K562 (cell line): Measurements from ENCODE around the gene UBR7.

Experiments used
- CBFB ChIP-seq: sonication (generic); formaldehyde crosslinking; IDR thresholded peaks from 2 replicates; pipeline ENCODE4 v1.4.0; 2020; ENCODE audit warnings: mild to moderate bottlenecking, missing genetic modification reagents
- CTCF ChIP-seq, 3 experiments: IDR thresholded peaks in 2 of 3; conservative IDR thresholded peaks in 1 of 3; 2 replicates each; pipeline ENCODE4 v1.5.1; 2011 to 2012; ENCODE audit warnings: low read length in 3 of 3, mild to moderate bottlenecking in 3 of 3, control low read depth in 2 of 3, improper control_type of control experiment in 1 of 3, inconsistent platforms in 1 of 3, low read depth in 1 of 3, mixed read lengths in 1 of 3, moderate library complexity in 1 of 3; ENCODE audit not compliant: insufficient read depth in 2 of 3
- TOE1 ChIP-seq, 2 experiments: fragments of 450-650 bp in 1 of 2; sonication (generic) in 1 of 2; formaldehyde crosslinking in 1 of 2; IDR thresholded peaks; 2 replicates each; pipeline versions ENCODE4 v1.7.1 to v1.8.0; 2016 to 2022; ENCODE audit warnings: borderline replicate concordance in 2 of 2, mild to moderate bottlenecking in 2 of 2, antibody characterized with exemption in 1 of 2, inconsistent platforms in 1 of 2, low read depth in 1 of 2, missing genetic modification reagents in 1 of 2, moderate library complexity in 1 of 2
- ZNF766 ChIP-seq: fragments of 200-800 bp; sonication (Bioruptor generic); conservative IDR thresholded peaks from 2 replicates; pipeline ENCODE4 v1.6.1; 2016; ENCODE audit warnings: missing genetic modification characterization, missing compliant biosample characterization

GRCh38 chr14:93231129-93231979 lies 24.3 kb downstream of the UBR7 start:
- TF ChIP-seq CTCF (IDR thresholded peaks at IDR 0.05 in 2 of 3, conservative IDR thresholded peaks at IDR 0.05 in 1 of 3; ENCODE audit: insufficient read depth in 2 of 3, low read depth in 1 of 3, low read length in 3 of 3) (no peak), ZNF766 (CRISPR knock-in tag) (no peak), TOE1 (IDR thresholded peaks at IDR 0.05; ENCODE audit: borderline replicate concordance) (no peak), TOE1 (CRISPR knock-in tag; IDR thresholded peaks at IDR 0.05; ENCODE audit: borderline replicate concordance, low read depth) (no peak), CBFB (CRISPR knock-in tag) (no peak)
